HUDEP-2 (cell line): ENCODE results near the gene TAPBP.
"Not testable (repeated sequence)": the region's sequence is repeated elsewhere in the genome, so short reads cannot be mapped to it uniquely, and the experiment has no call there.

ENCODE experiments used
- DNase-seq, 76 experiments: peaks; one replicate each; lab custom pipeline; 2025; ENCODE audit not compliant: unreplicated experiment in 76 of 76; lab: John Stamatoyannopoulos, UW

TAPBP gene

DNA sequence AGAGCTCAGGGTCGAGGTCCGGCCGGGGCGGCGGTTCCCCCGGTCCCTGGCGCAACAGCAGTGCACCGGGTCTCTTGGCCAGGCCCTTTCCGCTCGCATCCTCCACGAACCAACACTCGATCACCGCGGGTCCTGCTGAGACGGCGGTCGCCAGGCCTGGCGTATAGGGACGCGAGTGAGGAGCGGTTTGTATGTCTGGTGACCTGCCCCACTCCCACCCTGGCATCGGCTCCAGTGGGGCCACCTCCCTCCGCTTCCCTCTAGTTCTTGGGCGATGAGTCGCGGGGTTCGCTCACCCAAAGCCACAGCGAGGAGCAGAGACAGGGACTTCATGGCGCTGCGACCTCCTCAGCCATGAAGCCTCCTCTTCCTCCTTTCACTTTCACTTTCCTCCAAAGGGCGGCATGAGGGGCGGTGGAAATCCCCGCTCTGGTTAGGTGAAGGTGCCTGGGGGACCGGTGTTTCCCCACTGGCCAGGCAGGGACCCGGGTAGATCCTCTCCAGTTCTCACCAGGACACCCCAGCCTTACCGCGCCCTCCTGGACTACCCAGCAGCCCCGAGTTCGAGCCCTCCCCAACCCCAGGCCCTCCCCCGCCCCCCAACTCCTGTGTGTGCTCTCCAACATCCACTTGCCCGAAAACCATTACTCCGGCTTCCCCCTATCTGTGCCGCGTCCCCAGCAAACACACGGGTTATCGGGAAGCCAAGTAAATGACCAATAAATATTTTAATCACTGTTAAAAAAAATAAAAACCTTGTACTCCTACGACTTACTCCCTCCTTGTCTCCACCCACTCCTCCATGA lies at the start of gene TAPBP:
TAPBP (minus strand) TSS at position 370 of the 806 bp plus-strand sequence; CDS start at position 333, 37 bp downstream.
- DNase-seq: peak in 51 of 76 experiments; percentile 26 to 78 (median 50)

DNA sequence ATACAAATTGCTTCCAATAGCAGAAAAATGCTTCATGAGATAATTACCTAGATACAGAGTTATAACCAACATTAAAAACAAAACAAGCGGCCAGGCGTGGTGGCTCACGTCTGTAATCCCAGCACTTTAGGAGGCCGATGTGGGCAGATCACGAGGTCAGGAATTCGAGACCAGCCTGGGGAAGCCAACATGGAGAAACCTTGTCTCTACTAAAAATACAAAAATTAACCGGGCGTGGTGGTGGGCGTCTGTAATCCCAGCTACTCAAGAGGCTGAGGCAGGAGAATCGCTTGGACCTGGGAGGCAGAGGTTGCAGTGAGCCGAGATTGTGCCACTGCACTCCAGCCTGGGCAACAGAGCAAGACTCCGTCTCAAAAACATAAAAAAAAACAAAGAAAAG lies 49.6 kb upstream of the TAPBP start:
- DNase-seq: not testable (repeated sequence)

DNA sequence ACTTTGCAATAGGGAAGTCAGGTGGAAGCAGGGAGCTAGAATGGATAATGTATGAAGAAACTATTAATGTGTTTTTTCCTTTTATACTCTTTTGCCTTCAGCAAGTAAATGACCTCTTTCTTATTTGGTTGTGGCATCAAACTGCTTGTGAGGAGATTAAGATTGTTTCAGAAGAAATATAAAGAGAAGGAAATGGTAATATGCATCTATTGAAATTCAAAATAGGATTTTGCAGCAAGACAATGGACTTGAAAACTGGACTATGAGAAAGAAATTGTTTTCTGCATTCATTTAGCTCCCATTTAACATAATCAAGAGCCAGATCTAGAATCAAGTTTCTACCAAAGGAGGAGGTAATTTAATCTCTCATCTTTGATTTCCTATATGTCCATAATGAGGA lies 45.5 kb upstream of the TAPBP start:
- DNase-seq: no peak

DNA sequence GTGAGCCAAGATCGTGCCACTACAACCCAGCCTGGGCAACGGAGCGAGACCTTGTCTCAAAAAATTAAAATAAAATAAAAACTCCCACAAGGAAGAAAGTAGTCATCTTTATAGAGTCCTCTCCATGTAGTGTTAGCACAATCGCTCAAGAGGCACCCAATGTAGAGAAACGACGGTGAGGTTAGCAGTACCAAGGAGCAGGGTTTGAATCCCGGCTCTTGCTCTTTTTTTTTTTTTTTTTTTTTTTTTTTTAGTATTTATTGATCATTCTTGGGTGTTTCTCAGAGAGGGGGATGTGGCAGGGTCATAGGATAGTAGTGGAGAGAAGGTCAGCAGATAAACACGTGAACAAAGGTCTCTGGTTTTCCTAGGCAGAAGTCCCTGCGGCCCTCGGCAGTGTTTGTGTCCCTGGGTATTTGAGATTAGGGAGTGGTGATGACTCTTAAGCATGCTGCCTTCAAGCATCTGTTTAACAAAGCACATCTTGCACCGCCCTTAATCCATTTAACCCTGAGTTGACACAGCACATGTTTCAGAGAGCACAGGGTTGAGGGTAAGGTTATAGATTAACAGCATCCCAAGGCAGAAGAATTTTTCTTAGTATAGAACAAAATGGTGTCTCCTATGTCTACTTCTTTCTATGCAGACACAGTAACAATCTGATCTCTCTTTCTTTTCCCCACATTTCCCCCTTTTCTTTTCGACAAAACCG lies 43.4 kb upstream of the TAPBP start:
- peak in 6 of 76 experiments; percentile 13 to 37 (median 26) for DNase-seq

DNA sequence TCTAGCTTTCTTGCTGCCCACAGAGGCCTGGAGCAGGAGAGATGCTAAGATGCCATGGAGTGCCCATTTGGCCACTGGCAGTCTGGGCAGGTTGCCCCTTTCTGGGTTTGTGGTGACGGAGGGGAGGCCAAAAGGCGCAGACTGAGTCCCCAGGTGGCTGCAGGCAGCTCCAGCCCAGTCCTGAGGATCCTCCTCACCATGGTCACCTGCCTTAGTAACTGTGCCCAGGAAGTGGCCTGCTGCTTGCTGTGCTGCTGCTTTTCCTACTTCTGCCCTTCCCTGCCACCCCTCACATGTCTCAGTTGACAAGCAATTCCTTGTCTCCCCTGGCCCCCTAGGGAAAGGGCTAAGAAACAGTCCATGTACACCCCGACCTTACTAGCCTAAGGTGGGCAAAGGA lies 42.4 kb upstream of the TAPBP start:
- DNase-seq: no peak

DNA sequence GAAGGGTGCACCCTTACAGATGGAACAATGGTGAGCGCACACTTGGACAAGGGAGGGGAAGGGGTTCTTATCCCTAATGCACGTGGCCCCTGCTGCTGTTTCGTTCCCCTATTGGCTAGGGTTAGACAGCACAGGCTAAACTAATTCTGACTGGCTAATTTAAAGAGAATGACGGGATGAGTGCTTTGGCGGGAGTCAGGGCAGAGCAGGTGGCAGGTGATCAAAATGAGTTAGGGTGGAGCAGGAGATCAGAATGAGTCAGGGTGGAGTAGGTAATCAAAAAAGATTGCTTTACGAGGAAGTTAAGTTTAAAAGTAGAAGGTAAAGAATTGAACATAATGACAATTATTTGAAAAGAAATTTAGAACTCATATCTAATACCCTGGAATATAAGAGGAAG lies 42.0 kb upstream of the TAPBP start:
- not testable (repeated sequence) for DNase-seq

DNA sequence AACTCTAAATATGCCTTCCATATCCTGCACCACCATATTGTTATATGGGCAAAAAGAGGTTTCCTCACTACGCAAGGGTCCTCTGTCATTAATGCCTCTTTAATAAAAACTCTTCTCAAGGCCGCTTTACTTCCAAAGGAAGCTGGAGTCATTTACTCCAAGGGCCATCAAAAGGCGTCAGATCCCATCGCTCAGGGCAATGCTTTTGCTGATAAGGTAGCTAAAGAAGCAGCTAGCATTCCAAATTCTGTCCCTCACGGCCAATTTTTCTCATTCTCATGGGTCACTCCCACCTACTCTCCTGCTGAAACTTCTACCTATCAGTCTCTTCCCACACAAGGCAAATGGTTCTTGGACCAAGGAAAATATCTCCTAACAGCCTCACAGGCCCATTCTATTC lies 33.9 kb upstream of the TAPBP start:
- DNase-seq: no peak

DNA sequence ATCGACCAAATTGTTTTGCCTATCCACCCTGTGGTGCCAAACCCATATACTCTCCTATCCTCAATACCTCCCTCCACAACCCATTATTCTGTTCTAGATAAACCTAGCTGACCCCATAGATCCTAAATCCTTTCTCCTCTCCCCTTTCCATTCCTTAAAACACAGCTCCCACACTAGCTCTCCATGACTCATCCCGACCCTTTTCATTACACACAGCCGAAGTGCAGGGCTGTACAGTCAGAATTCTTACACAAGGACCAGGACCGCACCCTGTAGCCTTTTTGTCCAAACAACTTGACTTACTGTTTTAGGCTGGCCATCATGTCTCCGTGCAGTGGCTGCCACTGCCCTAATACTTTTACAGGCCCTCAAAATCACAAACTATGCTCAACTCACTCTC lies 33.1 kb upstream of the TAPBP start:
- DNase-seq: not testable (repeated sequence)

DNA sequence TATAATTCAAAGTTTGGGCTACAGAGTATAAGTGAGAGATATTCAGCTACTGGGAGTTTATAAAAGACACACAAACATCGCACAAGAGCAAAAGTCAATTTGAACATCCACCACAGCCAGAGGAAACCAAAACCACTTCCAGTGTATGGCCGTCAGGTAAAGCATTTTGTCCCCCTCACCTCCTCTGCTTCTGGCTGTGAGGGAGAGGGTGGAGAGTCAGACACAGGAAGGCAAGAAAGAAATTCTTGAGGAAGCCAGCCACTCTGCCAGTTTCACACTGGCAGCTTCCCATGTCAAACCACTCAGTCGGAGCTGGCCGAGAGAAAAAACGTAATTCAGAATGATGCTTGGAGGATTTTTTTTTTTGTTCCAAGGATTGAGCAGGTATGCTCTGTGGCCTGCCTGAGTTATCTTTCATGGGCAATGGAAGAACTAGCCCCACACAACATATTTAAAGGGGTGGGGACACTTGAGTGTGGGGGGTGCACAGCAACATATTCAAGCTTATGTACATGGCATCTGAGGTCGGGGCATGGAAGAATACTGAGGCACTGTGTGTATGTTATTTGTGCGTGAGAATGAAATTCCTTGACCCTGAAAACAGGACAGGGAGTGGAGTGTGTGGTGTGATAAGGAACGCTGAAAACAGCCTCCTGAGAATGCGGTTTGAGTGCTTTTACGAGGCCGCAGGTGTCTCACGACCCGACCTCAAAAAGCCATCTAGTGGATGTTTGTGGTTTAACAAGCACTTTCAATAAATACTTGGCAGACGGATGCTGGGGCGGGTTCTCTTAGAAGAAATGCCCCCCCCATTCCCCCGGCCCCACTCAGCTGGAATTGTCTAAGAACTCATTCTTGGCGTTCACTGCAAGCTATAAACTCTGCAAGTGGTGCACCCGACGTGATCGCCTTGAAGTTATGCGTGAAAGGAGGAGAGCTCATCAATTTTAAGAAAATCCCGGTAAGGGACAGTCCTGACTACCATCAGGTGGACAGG lies 31.1 kb upstream of the TAPBP start:
- DNase-seq: peak in 64 of 76 experiments; percentile 8 to 81 (median 47)

DNA sequence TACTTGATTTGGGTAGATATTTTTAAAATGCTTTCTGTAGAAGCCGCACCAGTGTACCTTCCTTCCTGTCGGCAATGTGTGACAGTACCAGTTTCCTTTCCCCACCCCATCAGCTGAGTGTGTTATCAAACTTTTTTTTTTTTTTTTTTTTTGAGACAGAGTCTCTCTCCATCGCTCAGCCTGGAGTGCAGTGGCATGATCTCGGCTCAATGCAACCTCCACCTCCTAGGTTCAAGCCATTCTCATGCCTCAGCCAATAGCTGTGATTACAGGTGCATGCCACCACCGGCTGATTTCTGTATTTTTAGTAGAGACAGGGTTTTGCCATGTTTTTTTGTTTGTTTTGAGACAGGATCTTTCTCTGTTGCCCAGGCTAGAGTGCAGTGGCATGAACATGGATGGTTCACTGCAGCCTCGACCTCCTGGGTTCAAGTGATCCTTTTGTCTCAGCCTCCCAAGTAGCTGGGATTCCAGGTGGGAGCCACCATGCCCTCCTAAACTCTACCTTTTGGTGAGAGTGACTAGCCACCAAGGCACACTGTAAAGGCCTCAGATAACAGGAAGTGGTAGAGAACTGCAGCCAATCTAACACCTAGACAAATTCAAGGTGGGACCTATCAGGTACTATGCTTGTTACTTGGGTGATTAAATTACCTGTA lies 30.2 kb upstream of the TAPBP start:
- peak in 6 of 76 experiments; percentile 5 to 30 (median 18) for DNase-seq

DNA sequence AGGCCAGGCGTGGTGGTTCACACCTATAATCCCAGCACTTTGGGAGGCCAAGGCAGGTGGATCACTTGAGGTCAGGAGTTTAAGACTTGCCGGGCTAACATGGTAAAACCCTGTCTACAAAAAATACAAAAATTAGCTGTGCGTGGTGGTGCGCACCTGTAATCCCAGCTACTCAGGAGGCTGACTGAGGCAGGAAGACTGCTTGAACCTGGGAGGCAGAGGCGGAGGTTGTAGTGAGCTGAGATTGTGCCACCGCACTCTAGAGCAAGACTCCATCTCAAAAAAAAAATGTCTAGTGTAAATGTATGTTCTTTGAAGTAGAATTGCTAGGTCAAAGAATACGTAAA lies 29.7 kb upstream of the TAPBP start:
- DNase-seq: not testable (repeated sequence)

DNA sequence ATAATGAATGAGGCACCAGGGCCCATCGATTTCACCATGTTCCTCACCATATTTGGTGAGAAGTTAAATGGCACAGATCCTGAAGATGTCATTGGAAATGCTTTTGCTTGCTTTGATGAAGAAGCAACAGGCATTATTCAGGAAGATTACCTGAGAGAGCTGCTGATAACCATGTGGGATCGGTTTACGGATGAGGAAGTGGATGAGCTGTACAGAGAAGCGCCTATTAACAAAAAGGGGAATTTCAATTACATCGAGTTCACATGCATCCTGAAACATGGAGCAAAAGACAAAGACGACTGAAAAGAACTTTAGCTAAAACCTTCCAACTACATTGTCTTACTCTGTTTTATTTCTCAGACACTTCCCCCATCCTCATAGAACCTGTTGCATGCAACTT lies 25.3 kb upstream of the TAPBP start:
- no peak for DNase-seq

DNA sequence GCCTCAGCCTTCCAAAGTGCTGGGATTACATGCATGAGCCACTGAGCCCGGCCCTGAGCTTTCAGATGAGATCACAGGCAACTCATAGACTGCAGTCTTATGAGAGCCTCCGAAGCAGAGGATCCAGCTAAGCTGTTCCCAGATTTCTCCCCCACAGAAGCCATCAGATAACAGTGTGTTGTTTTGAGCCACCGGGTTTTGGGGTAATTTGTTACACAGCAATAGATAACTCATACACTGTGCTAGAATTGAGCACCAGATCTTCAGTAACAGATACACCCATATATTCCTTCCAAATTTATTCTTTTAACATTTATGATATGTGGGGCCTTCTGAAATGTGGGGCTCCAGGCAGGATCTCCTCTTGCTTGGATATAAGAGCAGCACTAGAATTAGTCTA lies 22.6 kb upstream of the TAPBP start:
- DNase-seq: no peak

DNA sequence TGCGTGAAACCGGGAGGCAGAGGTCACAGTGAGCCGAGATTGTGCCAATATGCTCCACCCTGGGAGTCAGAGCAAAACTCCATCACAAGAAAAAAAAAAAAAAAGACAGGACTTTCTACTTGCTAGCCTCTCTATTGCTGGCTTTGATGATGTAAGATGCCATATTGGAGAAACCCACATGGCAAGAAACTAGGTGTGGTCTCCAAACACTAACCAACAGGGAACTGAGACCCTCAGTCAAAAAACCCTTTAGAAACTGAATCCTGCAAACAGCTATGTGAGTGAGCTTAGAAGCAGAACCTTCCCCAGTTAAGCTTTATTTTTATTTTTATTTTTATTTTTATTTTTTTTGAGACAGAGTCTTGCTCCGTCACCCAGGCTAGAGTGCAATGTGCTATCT lies 22.0 kb upstream of the TAPBP start:
- no peak for DNase-seq

DNA sequence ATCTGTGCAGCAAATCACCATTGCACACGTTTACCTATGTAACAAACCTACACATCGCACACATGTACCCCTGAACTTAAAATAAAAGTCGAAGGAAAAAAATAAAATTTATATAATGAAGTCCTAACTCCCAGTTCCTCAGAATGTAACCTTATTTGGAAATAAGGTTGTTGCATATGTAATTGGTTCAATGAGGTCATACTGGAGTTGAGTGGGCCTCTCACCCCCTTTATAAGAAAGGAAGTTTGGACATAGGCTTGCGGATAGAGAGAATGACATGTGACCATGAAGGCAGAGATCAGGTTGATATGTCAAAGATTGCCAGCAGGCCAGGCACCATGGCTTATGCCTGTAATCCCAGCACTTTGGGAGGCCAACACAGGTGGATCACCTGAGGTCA lies 19.8 kb upstream of the TAPBP start:
- no peak for DNase-seq

DNA sequence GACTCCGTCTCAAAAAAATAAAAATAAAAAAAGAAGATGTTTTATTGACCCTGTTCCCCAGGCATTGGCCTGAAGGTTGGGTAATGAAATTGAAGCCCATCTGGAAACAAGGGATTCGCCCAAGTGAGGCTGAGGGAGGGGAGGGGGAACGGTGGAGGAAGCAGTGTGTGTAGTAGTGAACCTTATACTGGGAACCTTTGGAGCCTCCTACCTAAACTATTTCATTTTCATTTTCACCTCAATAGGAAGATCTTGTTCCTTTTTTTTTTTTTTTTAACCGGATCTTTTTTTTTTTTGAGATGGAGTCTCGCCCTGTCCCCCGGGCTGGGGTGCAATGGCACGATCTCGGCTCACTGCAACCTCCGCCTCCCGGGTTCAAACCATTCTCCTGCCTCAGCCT lies 16.9 kb upstream of the TAPBP start:
- DNase-seq: no peak

DNA sequence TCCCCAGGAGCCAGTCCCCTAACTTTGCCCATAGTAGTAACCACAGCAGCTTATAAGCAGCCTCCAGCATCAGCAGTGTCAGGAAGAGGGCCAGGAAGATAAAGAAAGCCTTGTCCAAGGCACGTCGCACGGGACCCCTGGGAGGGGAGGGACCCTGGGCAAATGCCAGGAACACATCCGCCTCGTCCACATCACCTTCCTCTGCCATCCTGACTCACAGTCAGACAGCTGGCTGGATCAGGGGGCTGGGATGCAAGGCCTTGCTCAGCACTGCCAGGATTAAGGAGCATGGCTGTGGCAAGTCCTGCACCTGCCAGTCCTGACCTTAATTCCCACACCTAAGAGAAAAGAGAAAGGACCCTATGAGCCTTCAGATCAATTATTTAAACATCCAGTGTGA lies 15.2 kb upstream of the TAPBP start:
- DNase-seq: no peak

DNA sequence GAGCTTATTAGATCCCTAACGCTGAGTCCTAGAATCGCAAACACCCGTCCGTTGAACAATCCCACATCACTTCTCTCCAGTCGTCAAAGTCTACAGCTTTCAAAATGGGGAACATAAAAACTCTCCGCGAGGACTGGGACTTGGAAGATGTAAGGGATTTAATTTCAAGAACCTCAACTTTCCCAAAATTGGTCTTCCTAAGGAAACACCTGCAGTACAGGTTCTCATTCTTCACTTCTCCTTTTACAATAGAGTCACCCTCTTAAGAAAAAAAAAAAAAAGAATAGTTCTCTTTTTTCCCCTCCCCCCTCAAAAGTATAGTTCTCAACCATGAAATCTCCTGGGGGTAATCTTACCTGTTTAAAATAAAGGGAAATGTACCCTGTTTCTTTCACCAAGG lies 10.2 kb upstream of the TAPBP start:
- DNase-seq: no peak

DNA sequence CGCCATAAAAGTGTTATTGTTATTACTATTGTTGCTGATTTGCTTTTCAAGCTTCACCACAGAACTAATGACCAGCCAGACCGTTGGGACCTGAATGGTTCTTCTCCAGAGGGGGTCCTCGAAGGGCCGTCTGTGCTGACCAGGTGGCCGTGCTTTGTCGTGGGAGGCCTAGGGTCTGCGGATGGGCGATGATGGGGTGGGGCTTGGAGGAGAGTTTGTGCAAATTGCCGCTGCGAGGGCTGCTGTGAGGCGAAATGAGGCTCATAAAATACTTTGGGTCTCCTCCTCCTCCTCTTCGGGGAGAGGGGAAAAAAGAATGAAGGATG lies 9.7 kb upstream of the TAPBP start:
- no peak for DNase-seq

DNA sequence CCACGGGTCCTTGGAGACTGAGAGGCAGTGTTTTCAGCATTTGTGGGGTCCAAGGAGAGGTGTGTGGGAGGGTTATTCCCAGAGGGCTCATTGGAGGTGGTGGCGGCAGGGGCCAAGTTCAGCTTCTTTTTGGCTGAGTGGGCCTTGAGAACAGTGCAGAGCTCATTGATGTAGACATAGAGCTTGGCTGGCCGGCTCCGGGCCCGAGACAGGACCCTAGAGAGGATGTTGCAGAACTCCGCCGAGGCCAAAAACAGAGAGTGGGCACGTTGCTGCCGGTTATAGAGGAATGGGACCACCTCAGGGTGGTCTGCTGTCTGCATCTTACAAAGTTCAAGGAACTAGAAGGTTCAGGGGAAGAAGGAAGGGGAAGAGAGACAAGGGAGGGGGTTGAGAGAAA lies 7.3 kb upstream of the TAPBP start:
- DNase-seq: no peak
